ENCODE results near the gene GABBR2. TPM values are rescaled to one million over a fixed set of nuclear protein-coding genes. Genes with fewer than 3 reads are reported as not detected.
"Not testable (repeated sequence)": the region's sequence is repeated elsewhere in the genome, so short reads cannot be mapped to it uniquely, and the experiment has no call there.

The GABBR2 gene
- total and polyA plus RNA-seq, 2 of the 8 experiments (the other 6 are each of a cell fraction or from before 2014, with no cell fraction given) = 0.50 to 1.2 TPM

DNA sequence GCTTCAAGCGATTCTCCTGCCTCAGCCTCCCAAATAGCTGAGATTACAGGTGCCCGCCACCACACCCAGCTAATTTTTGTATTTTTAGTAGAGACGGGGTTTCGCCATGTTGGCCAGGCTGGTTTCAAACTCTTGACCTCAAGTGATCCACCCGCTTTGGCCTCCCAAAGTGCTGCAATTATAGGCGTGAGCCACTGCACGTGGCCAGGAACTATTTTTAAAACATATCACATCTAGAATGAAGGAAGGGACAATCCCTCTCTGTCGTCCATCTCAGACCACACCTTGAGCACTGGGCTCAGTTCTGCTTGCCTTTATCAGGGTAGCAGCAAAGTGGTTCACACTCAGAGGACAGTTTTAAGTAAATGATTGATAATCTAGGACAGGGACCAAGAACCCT, 207.5 kb downstream of the GABBR2 start:
- H4K5ac ChIP-seq (ENCODE audit: insufficient read length, low read depth, low read length); H3K23ac ChIP-seq (ENCODE audit: insufficient read length); H4K91ac ChIP-seq (replicated peaks; ENCODE audit: insufficient read length, low read length); H2BK15ac ChIP-seq (ENCODE audit: low read length); H3K9me3 ChIP-seq (ENCODE audit: insufficient read depth in 2 of 2, low read depth in 1 of 2, low read length in 1 of 2); H3K27me3 ChIP-seq (replicated peaks in 1 of 4; ENCODE audit: control insufficient read depth in 3 of 4, extremely low read depth in 1 of 4, insufficient read depth in 3 of 4, low read length in 3 of 4); H2BK12ac ChIP-seq (ENCODE audit: low read depth, low read length); H3K9ac ChIP-seq (replicated peaks in 1 of 4; ENCODE audit: extremely low read depth in 1 of 4, low read depth in 3 of 4, low read length in 3 of 4); H3K79me1 ChIP-seq (ENCODE audit: low read depth, low read length); H4K20me1 ChIP-seq (replicated peaks in 1 of 2; ENCODE audit: control insufficient read depth in 1 of 2, insufficient read depth in 2 of 2, low read length in 2 of 2); H3K14ac ChIP-seq (ENCODE audit: insufficient read length); H2BK120ac ChIP-seq (replicated peaks; ENCODE audit: low read depth, low read length); H2AK5ac ChIP-seq (ENCODE audit: low read depth, low read length); H3K4ac ChIP-seq (replicated peaks; ENCODE audit: insufficient read length, low read depth, low read length); POLR2A ChIA-PET (ENCODE audit: partially characterized antibody); CTCF ChIA-PET (ENCODE audit: partially characterized antibody); H3K56ac ChIP-seq (replicated peaks; ENCODE audit: insufficient read length, low read depth, low read length); H2BK20ac ChIP-seq (ENCODE audit: low read length); H3K23me2 ChIP-seq (ENCODE audit: low read depth, low read length); H3K36me3 ChIP-seq (ENCODE audit: control insufficient read depth in 2 of 4, insufficient read depth in 4 of 4, low read length in 3 of 4); H3K27ac ChIP-seq (ENCODE audit: low read depth, low read length); FAIRE-seq; H3K4me3 ChIP-seq (ENCODE audit: extremely low read depth in 1 of 4, insufficient read depth in 2 of 4, low read depth in 3 of 4, low read length in 4 of 4); H2BK5ac ChIP-seq (ENCODE audit: low read depth, low read length); H4K8ac ChIP-seq (ENCODE audit: extremely low read depth, insufficient read depth, low read length); H2AFZ ChIP-seq (ENCODE audit: low read length); H3K4me2 ChIP-seq (ENCODE audit: insufficient read depth in 1 of 2, low read depth in 2 of 2, low read length in 2 of 2); H3K18ac ChIP-seq (ENCODE audit: extremely low read depth, low read length); H3K79me2 ChIP-seq (ENCODE audit: control insufficient read depth in 1 of 2, insufficient read depth in 2 of 2, low read length in 2 of 2): not testable (repeated sequence)
- WGBS, 2 experiments (ENCODE audit: extremely low coverage in 1 of 2, insufficient coverage in 1 of 2, insufficient read length in 1 of 2, insufficient replicate concordance in 2 of 2, low coverage in 1 of 2, low lambda C conversion rate in 2 of 2, missing lambda C conversion rate in 1 of 2) = 87% methylated on average over 8 of the region's 8 CpGs; no CpG with 5 or more reads in 1 of the 2 experiments
- peaks cover 0 to 11% (median 5%) of the 10 kb centered on the region in 4 experiments; a peak in 6 of 7 replicates for H3K4me1 ChIP-seq (replicated peaks in 1 of 4; ENCODE audit: control insufficient read depth in 3 of 4, insufficient read depth in 4 of 4, low read length in 3 of 4)
- DNase-seq (ENCODE audit: low read depth in 1 of 2, low spot score in 2 of 2) = peak in 1 of 2 experiments; percentile 32

Data from H1 (cell line).